Measurements from ENCODE around the gene QRICH2.
"Not testable (repeated sequence)": the region's sequence is repeated elsewhere in the genome, so short reads cannot be mapped to it uniquely, and the experiment has no call there.

QRICH2 gene

DNA sequence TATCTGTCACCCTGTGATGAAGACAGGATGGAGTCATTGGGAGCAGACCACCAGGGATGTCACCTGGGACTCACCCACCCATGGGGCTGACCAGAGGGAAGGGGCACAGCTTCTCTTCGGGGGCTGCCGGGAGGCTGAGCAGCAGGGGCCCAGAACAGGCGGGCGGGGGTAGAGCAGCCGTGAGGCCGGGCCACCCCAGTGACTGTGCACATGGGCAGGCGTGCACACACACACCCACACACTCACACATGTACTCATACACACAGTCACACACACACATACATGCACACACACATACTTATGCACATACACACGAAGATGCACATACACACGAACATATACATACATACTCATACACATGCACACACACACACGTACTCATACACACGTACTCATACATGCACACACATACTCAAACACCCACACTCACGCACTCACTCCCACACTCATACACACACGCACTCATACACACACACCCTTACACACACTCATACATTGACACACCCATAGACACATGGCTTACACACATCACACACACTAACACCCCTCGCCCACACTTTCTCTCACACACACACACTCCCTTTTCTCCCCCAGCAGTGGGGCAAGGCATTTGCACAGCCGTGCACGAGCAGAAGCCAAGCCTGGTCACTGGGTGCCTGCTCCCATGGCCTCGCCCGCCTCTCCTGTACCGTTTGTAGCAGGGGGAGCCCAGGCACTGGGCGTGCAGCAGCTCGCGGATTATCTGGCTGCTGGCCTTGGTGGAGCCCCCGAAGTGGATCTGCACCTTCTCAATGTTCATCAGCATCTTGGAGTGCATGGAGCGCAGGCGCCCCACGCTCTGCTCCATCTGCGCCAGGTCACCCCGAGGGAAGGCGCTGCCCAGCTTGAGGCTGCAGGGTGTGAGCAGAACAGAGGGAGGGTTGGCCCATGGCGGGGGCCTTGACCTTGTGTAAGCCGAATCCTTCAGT, 30.5 kb downstream of the QRICH2 start:
- DNase-seq (ENCODE audit: low spot score): no peak

DNA sequence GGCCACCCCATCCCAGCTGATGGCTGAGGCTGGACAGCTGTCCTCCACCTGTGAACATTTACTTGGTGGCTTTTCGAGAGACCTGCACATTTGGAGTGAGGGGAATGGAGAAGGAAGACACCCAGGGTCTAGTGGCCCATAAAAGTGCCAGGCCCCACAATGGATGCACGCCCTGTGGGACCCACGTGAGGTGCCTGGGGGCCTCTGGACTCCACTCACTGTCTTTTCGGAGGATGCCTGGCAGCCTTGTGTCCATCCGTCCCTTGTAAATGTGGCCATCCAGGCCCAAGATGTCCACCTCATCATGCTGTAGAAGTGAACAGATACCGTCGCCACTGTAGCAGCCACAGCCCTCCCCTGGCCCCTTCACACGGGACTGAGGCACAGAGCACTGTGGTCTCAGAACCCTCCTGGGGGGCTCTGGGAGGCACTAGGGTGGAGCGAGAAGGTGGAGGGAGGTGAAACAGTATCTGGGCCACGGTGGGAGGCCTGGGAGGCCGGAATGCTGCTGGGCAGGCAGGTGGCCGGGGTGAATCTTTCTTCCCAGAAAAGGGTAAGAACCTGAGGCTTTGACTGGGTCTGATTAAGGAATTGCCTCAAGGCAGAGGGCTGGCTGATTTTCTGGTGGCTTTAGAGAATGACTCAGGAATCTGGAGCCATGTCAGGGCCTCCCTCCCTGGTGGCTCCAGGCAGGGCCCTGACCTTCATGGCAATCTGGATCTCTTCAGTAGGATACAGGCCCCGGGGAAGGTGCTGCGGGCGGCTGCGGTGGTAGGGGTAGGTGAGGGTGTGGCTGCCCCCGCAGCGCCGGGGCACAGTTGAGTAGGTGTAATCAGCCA, 31.4 kb downstream of the QRICH2 start:
- DNase-seq (ENCODE audit: low spot score): no peak

DNA sequence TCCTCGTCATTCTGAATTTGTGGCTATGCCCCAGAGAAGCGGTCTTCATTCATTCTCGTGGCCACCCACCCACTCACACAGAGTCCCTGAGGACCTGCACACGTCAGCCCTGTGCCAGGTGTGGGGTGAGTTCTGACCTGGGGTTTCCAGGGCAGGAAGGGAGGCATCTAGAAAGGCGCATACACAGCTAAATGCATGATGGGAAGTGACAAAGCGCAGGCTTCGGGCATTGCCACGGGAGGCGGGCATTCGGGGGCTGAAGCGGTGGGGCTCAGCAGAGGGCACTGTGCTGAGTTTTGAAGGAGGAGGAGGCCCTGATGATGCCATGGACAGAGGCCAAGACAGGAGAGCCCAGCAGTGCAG, 32.0 kb downstream of the QRICH2 start:
- no peak for DNase-seq (ENCODE audit: low spot score)

DNA sequence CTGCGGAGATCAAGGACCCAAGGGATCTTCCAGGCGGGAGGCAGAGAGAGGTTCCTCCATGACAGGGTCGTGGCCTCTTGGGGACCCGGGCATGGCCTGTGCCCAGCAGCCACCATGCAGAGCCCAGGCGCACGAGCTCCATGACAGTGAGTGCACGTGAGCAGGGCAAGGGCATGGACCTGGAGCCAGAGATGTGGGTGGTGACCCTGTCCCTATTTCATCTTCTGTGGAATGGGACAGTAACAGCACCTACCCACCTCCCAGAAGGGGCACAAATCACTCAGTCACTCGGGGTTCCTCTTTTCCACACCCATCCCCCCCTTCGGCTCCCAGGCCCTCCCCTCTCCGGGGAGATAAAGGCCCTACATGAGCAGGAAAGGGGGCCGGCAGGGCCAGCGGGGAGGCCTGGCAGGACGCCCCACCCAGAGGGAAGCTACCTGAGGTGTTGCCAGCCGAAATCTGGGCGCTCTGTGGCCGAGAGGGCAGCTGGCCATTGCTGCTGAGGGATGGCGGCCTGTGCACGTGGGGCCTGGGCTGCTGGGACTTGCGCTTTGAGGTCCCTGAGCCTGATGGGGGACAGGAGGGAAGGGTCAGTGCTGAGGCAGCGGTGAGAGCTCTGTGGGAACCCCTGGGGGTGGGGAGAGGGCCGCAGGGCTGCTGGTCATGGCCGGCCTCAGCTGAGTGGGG, 32.6 kb downstream of the QRICH2 start:
- DNase-seq (ENCODE audit: low spot score): no peak

DNA sequence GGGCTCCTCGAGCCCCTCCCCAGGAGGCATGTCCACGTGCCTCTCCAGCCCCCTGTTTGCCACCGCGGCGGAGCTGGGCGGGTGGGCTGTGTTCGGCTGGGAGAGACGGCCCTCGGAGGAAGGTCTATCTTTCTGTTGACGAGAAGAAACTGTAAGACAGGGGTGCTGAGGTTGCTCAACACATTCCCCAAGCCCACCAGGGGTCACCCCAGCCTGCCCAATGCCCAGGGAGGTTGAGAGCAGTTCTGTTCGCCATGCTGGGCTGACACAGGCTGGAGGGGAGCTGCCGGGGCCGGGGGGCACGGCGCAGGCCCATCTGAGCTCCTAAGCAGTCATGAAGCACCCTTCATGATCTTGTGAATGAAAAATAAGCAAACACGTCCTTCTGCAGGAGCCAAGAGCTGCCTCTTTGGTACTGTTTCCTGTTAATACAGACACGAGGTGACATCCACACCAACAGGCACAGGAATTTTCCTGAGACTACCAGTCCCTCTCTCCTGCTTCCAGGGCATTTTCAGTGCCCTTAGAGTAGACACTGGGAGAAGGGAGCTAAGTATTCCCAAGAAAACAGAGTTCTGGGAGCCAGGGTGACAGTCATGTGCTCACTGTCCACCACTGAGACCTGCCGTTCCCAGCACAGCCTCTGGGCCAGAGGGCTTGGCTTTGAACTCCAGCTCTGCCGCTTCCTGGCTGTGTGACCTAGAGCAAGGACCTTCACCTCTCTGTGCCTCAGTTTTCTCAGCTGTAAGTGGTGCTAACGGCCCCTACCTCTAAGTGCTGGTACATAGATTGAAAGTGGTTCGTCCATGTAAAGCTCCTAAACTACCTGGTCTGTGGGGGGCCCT, 33.7 kb downstream of the QRICH2 start:
- DNase-seq (ENCODE audit: low spot score): no peak

DNA sequence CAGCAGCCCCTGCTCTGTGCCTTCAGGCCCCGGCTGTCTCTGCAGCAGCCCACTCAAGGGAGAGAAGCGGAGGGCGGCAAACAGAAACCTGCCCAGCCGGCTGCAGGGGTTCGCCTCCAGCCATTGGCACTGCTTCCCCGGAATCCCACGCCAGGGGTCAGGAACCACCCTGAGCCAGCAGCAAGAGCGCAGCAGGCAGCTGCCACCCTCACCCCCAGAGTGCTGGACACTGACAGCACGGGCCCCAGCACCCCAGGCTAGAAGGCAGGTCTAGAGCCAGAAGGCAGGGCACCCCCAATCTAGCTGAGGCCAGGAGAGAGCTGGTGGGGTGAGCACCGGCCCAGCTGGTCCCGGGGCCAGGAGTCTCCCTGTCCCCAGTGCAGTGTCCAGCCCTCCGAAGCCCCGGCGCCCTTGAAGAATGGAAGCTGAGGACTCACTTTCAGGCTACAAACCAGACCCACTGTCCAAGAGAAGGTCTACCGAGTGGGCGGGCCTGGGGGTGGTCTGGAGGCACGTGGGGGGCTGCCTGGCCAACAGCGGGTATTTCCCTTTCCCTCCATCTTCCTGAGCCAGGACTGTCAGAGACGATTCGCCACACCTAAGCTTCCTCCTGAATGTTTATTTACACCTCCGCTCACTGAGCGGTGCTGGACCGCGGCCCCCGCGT, 34.5 kb downstream of the QRICH2 start:
- no peak for DNase-seq (ENCODE audit: low spot score)

DNA sequence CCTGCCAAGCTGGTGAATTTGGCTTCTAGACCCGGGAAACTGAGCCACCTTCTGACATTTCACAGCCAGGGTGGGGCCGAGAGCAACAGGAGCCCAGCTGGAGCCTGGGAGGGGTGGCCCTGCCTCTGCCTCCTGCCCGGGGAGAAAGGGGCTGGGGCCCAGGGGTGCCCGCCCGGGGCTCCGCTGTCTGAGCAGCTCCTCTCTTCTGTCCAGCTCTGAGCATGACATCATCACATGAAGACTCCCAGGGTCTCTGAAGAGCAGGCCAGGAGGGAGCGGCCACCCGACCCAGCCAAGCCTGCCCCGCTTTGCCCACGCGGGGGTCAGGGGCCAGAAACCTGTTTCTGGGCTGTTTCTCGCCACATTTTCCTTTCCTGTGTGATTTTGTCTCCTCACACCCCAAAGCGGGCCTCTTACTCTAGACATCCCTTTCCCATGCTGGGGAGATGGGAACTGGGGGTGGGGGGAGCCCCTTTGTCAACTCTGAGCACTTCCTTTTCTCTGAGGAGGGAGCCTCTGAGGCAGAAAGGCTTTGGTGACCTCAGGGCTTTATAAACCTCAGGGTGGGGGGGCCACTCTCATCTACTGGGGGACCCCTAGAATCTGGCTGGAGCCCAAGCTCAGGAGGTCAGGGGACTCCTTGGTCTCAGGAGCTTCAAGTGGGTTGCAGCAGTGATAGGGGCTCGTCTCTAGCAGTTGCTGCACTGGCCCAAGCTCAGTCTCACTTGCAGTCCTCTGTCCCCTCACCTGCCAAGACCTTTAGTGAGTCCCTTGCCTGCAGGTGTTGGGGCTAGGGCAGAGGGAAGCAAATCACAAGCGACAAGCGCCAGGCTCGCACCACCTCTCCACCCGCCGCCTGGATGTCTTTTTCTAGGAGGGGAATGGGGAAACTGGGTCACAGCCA, 35.3 kb downstream of the QRICH2 start:
- no peak for DNase-seq (ENCODE audit: low spot score)

DNA sequence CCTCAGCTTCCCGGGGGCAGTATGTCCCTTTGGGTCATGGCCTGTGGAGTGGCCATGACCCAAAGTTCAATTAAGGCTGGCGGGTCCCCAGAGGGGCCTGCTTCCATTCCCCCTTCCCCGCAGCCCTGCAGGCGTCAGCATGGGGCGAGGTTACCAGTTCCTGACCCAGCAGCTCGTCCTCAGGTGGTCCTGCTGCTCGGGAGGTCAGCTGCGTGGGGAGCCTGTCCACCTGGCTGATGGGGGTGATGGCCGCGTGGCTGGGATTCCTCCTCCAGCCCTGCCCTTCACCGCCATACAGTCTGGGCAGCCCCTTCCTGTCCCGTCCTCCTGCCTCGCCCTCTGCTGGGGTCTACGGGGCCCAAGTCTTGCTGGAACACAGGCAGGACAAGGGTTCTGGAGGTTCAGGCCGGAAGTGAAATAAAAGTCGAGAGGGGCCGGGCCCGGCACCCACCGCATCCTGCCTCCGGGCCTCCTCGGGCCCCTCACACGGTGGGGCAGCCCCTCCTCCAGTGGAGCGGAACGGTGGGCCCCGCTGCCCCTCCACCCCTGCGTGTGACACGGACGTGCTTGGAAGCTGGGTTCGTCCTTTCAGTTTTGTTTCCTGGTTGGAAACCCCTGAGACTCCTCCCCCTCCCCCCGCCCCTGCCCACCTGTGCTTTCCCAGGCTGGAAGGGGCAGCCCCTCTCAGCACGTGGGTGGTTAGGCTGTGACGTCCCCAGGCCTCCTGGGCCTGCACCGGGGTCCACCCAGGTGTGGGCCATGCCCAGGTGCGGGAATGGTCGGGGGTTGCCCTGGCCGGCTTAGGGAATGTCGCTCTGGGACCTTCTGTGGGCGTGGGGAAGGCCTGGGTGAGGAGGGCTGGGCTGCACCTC, 36.2 kb downstream of the QRICH2 start:
- no peak for DNase-seq (ENCODE audit: low spot score)

DNA sequence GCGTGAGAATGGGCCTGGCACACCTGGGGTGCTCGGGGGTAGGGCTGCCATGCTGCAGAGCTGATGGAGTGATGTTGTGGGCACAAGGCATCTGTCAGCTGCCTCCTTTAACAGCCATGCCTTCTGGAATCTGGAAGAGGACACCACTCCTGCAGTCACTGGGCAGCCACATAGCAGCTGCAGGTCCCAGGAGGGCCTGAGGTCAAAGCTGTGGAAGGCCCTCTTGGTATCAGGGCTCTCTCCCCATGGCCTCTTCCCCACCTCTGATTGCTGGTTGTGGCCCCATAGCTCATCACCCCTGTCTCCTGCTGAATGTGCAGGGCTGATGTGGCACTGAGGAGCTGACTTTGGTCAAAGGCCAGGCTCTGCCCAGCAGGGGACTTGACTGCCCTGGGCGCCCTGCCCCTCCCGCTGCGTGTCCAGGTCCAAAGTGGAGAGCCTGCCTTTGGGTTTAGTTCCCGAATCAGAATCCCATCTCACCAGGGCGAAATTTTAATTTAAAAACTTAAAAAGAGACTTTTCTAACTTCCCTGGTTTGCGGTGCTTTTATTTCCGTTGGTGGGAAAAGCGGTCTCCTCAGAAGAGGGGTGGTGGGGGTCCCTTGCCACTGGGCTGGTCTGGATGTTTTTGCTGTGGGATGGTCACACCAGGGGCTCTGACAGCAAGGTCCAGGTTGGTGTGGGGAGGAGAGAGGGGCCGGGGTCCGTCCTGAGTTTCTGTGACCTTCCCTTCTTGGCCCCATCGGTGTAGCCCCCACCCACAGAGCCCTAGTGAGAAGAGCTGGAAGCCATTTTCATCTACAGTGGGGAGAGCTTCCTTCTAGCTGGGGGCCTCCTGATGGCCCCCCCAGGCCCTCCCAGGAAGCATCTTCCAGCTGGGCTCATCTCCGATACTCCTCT, 37.1 kb downstream of the QRICH2 start:
- DNase-seq (ENCODE audit: low spot score): no peak

DNA sequence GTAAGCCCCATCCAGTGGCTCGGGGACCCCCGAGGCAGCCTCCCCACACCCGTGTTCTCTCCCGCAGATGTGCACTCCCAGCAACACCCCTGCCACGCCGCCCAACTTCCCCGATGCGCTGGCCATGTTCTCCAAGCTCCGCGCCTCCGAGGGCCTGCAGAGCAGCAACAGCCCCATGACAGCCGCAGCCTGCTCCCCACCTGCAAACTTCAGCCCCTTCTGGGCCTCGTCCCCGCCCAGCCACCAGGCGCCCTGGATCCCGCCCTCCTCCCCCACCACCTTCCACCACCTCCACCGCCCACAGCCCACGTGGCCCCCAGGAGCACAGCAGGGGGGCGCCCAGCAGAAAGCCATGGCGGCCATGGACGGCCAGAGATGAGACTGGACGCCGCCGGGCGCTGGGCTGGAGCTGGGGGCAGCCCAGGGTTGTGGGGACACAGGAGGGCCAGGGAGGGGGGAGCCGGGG, 37.9 kb downstream of the QRICH2 start:
- DNase-seq (ENCODE audit: low spot score): no peak

DNA sequence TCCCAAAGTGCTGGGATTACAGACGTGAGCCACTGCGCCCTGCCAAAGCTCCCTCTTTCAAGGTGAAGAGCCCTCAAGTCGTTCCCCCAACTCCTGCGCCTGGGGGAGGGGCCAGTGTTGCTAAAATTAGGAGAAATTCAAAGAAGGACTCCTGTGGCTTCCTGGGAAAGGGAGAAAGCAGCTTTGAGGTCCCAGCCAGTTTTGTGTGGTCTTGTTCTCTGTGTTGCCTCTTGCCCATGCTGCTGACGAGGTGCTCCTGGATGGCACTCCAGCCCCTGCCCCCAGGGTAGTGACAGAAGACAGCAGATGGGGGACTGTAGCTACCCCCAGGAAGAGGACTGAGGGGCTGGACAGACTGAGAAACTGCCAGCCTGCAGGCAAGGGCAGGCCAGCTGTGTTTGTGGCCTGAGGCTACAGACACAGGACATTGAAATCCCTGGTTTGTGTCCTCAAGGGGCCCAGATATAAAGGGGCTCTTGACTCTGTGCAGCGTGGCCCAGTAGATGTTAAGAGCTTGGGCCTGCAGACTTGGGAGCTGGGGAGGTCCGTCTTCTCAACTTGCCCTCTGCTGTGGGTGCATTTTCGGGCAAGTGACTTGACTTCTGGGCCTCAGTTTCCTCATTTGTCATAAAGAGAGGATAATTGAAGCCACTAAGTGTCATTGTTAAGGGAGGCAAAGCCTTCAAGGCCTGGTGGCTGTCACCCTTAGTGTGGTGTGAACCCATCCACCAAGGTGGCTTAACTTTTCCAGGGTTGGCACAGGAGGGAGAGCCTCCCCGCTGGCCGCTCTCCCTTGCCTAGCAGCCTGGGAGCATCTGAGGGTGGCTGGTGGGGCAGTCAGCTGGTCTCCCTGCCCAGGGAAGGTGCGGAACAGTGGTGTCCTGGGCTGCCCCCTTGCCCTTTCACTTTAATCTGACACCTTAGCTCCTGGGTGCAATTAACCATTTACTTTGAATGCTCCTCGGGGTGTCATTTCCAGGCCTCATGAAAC, 38.8 kb downstream of the QRICH2 start:
- DNase-seq (ENCODE audit: low spot score): no peak

DNA sequence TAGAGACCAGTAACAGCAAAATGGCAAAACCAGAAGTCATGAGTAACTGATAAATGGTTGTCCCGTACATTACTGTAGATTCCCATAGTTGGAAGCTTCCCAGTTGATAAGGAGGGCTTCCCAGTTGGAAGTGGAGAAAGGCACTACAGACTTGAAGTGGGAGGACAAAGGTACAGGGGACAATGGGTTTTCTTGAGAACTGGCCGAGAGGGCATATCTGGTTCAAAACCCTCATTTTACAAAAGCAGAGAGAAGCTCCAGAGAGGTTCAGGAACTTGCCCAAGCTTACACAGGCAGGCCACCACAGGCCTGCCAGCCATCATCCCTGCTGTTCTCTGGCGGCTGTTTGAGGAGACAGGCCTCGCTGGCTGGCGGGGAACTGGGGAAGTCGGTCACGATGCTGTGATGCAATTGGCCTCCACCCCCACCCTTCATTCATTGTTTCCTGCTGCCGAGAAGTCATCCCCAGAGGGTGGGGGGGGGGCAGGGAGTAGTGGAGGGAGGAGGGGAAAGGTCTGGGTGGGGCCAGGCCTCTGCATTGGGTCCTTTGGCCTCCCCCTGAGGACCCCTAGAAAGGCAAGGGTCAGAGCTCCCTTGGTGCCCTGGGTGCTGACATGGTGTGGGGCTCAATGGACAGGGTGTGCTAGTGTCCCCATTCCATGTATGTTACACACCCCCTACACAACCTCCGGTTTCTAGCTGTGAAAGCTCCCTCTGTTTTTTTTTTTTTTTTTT, 39.9 kb downstream of the QRICH2 start:
- DNase-seq (ENCODE audit: low spot score): no peak

DNA sequence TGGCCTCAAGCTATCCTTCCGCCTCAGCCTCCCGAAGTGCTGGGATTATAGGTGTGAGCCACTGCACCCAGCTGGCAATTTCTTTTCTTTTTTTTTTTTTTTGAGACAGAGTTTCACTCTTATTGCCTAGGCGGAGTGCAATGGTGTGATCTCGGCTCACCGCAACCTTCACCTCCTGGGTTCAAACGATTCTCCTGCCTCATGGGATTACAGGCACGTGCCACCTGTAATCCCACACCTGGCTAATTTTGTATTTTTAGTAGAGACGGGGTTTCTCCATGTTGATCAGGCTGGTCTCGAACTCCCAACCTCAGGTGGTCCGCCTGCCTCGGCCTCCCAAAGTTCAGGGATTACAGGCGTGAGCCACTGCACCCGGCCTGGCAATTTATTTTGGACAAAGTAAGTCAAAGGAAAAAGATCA, 40.5 kb downstream of the QRICH2 start:
- not testable (repeated sequence) for DNase-seq (ENCODE audit: low spot score)

DNA sequence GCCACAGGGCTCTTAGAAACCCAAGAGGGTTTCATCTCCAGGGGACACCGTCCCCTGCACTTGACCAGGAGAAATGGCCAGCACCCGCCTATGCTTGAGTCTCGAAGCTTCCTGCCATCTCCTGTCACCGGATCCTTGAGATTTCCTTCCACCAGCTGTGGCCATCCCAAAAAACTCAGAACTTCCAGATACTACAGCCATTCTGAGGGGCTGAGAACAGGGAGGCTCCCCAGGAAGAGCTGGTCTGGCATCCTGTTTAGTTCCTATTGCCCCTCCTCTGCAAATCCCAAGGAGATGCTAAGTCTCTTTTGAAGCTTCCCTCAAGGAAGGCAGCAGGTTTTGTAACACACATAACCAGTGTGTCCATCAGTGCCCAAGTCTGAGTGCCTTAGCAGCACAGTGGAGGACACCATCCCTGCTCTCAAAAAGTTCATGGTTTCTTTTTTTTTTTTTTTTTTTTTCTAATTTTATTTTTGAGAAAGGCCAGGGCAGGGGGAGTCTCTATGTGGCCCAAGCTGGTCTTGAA, 41.0 kb downstream of the QRICH2 start:
- DNase-seq (ENCODE audit: low spot score): no peak

DNA sequence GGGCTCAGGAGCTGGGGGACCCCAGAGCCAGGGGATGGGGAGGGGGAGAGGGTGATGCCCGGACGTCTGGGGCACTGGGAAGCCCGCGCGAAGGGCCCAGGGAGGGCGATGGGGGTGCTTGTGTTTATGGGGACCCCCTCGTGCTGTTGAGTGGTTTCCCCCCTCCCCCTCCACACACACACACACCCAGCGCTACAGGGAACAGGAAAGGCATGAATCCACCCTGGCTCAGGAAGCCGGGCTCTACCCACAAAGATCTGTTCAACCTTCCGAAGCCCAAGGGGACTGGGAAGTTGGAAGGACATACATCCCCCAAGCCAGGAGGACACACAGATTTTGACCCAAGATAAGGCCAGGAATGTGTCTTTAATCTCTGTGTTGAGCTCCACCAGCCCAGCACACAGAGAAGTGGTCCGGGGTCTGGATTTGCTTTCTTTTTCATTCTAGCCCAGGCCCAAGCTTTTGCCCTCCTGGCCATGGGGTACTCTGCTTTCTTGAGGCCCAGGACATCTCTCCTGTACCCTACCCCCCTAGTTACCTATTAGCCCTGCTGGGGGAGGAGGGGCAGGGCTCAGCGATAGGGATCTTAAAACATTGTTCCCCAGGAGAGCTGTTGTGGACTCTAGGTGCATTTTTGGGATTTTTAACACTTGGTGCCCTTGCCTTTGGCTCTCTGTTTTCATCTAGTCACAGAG, 41.7 kb downstream of the QRICH2 start:
- DNase-seq (ENCODE audit: low spot score): no peak
